IMR-90 (cell line): ENCODE data around the gene ZNF335. TPM values are rescaled to one million over a fixed set of nuclear protein-coding genes. Genes with fewer than 3 reads are reported as not detected.

ENCODE experiments used
- ATAC-seq: fragments of 200-7000 bp; cut with Tn5 transposase; 2 replicates; pipeline ENCODE4 v1.9.1; 2020; ENCODE audit warnings: low read depth, mild to moderate bottlenecking, moderate library complexity
- BruUV-seq: library from RNA; stranded (reverse); fragments of 400-500 nt; replicated peaks from 2 replicates; lab custom pipeline; 2021; lab: Mats Ljungman, UMichigan
- CTCF ChIA-PET: fragments of 300-600 bp; formaldehyde crosslinking; extraction: SDS; loops from one replicate; lab custom pipeline; 2021; ENCODE audit warnings: antibody characterized with exemption; lab: Yijun Ruan, JAX
- POLR2A ChIA-PET: fragments of 300-600 bp; sonication (Branson Sonifier 250); formaldehyde crosslinking; loops from one replicate; lab custom pipeline; 2022; ENCODE audit warnings: antibody characterized with exemption; ENCODE audit not compliant: unreplicated experiment; lab: Charles Lee
- DNase-seq: peaks from one replicate; pipeline ENCODE4 v3.0.0; 2013
- H2AFZ ChIP-seq: replicated peaks from 2 replicates; pipeline ENCODE3; 2013; ENCODE audit warnings: low read length, mild to moderate bottlenecking; ENCODE audit not compliant: poor library complexity
- H2AK5ac ChIP-seq: 2 replicates; pipeline ENCODE4 v1.6.1; 2013; ENCODE audit warnings: low read depth, low read length, inconsistent platforms
- H2AK9ac ChIP-seq: replicated peaks from 2 replicates; pipeline ENCODE3; 2013; ENCODE audit warnings: mild to moderate bottlenecking, low read depth, low read length, moderate library complexity; ENCODE audit not compliant: poor library complexity
- H2BK120ac ChIP-seq: 2 replicates; pipeline ENCODE4 v1.6.1; 2013; ENCODE audit warnings: low read depth, low read length, inconsistent platforms
- H2BK15ac ChIP-seq: 3 replicates; pipeline ENCODE4 v1.6.1; 2013; ENCODE audit warnings: low read depth, low read length, inconsistent platforms
- H2BK20ac ChIP-seq: 2 replicates; pipeline ENCODE4 v1.6.1; 2013; ENCODE audit warnings: low read depth, mild to moderate bottlenecking, inconsistent platforms, low read length, moderate library complexity
- H2BK5ac ChIP-seq: 2 replicates; pipeline ENCODE4 v1.6.1; 2013; ENCODE audit warnings: mild to moderate bottlenecking, low read depth, low read length, inconsistent platforms; ENCODE audit not compliant: poor library complexity, severe bottlenecking
- H3K14ac ChIP-seq: replicated peaks from 2 replicates; pipeline ENCODE4 v1.6.1; 2013; ENCODE audit warnings: low read depth, low read length, inconsistent platforms
- H3K18ac ChIP-seq: 2 replicates; pipeline ENCODE4 v1.6.1; 2013; ENCODE audit warnings: low read depth, low read length, control low read depth
- H3K23ac ChIP-seq: 2 replicates; pipeline ENCODE4 v1.6.1; 2013; ENCODE audit warnings: low read depth, low read length, inconsistent platforms
- H3K27ac ChIP-seq: 2 replicates; pipeline ENCODE4 v1.5.1; 2013; ENCODE audit warnings: mild to moderate bottlenecking, control low read depth, low read length; ENCODE audit not compliant: insufficient read depth
- H3K27me3 ChIP-seq: 2 replicates; pipeline ENCODE4 v1.6.1; 2013; ENCODE audit warnings: low read length; ENCODE audit not compliant: control insufficient read depth, insufficient read depth
- H3K36me3 ChIP-seq: 2 replicates; pipeline ENCODE4 v1.6.1; 2013; ENCODE audit warnings: low read length, mixed read lengths; ENCODE audit not compliant: control insufficient read depth, insufficient read depth
- H3K4ac ChIP-seq: 2 replicates; pipeline ENCODE4 v1.6.1; 2013; ENCODE audit warnings: low read depth, low read length, inconsistent platforms
- H3K4me1 ChIP-seq: 2 replicates; pipeline ENCODE4 v1.6.1; 2013; ENCODE audit warnings: low read length, mixed read lengths; ENCODE audit not compliant: control insufficient read depth, insufficient read depth
- H3K4me2 ChIP-seq: 2 replicates; pipeline ENCODE4 v1.6.1; 2013; ENCODE audit warnings: low read depth, mild to moderate bottlenecking, control low read depth, low read length, moderate library complexity
- H3K4me3 ChIP-seq: 2 replicates; pipeline ENCODE4 v1.5.1; 2013; ENCODE audit warnings: low read depth, mild to moderate bottlenecking, control low read depth, low read length, moderate library complexity; ENCODE audit not compliant: insufficient read depth
- H3K56ac ChIP-seq: 2 replicates; pipeline ENCODE4 v1.6.1; 2013; ENCODE audit warnings: low read length, inconsistent platforms; ENCODE audit not compliant: insufficient read depth; ENCODE audit errors: extremely low read depth
- H3K79me1 ChIP-seq, 2 experiments: 2 replicates each; pipeline ENCODE4 v1.6.1; 2013; ENCODE audit warnings: low read length in 2 of 2, inconsistent platforms in 1 of 2, low read depth in 1 of 2
- H3K9ac ChIP-seq: 2 replicates; pipeline ENCODE4 v1.6.1; 2013; ENCODE audit warnings: low read depth, low read length, control low read depth
- H3K9me1 ChIP-seq: 2 replicates; pipeline ENCODE4 v1.6.1; 2013; ENCODE audit warnings: low read length, inconsistent platforms; ENCODE audit not compliant: insufficient read depth
- H3K9me3 ChIP-seq: 2 replicates; pipeline ENCODE4 v1.6.1; 2013; ENCODE audit warnings: low read length; ENCODE audit not compliant: control insufficient read depth, insufficient read depth
- H4K20me1 ChIP-seq: 2 replicates; pipeline ENCODE4 v1.6.1; 2013; ENCODE audit warnings: low read length, inconsistent platforms; ENCODE audit not compliant: insufficient read depth
- H4K5ac ChIP-seq: 2 replicates; pipeline ENCODE4 v1.6.1; 2013; ENCODE audit warnings: mild to moderate bottlenecking, low read depth, low read length, control low read depth
- H4K8ac ChIP-seq, 2 experiments: 2 replicates each; pipeline ENCODE4 v1.6.1; 2013; ENCODE audit warnings: low read depth in 2 of 2, low read length in 2 of 2, control low read depth in 1 of 2, inconsistent platforms in 1 of 2
- H4K91ac ChIP-seq: 2 replicates; pipeline ENCODE4 v1.6.1; 2013; ENCODE audit warnings: low read depth, low read length, inconsistent platforms; ENCODE audit not compliant: insufficient read depth
- BHLHE40 ChIP-seq: fragments of 150-350 bp; IDR thresholded peaks from 2 replicates; pipeline ENCODE4 v1.6.1; 2016; ENCODE audit warnings: mild to moderate bottlenecking, low read depth, low read length
- CEBPB ChIP-seq: IDR thresholded peaks from 2 replicates; pipeline ENCODE4 v1.6.1; 2012; ENCODE audit warnings: low read depth, low read length, improper control_type of control experiment
- CHD1 ChIP-seq: IDR thresholded peaks from 2 replicates; pipeline ENCODE4 v1.6.1; 2012; ENCODE audit warnings: low read depth, low read length, improper control_type of control experiment
- CTCF ChIP-seq: conservative IDR thresholded peaks from 2 replicates; pipeline ENCODE4 v1.5.1; 2012; ENCODE audit warnings: mild to moderate bottlenecking, low read depth, low read length, improper control_type of control experiment
- ELK1 ChIP-seq: fragments of 150-350 bp; IDR thresholded peaks from 2 replicates; pipeline ENCODE4 v1.6.1; 2016; ENCODE audit warnings: low read depth, mild to moderate bottlenecking, low read length, moderate library complexity, borderline replicate concordance
- FOS ChIP-seq: fragments of 150-350 bp; IDR thresholded peaks from 2 replicates; pipeline ENCODE4 v1.6.1; 2016; ENCODE audit warnings: low read depth, low read length
- MAFK ChIP-seq: IDR thresholded peaks from 2 replicates; pipeline ENCODE4 v1.6.1; 2012; ENCODE audit warnings: low read depth, low read length, improper control_type of control experiment
- MAZ ChIP-seq: IDR thresholded peaks from 2 replicates; pipeline ENCODE4 v1.6.1; 2012; ENCODE audit warnings: low read depth, mild to moderate bottlenecking, low read length, improper control_type of control experiment, moderate library complexity, borderline replicate concordance
- MXI1 ChIP-seq: IDR thresholded peaks from 2 replicates; pipeline ENCODE4 v1.6.1; 2012; ENCODE audit warnings: low read depth, mild to moderate bottlenecking, low read length, moderate library complexity, borderline replicate concordance
- NFE2L2 ChIP-seq: fragments of 150-350 bp; IDR thresholded peaks from 2 replicates; pipeline ENCODE4 v1.6.1; 2016; ENCODE audit warnings: low read depth, mild to moderate bottlenecking, low read length
- POLR2A ChIP-seq: IDR thresholded peaks from 2 replicates; pipeline ENCODE4 v1.6.1; 2012; ENCODE audit warnings: mild to moderate bottlenecking, low read depth, low read length
- RAD21 ChIP-seq: IDR thresholded peaks from 2 replicates; pipeline ENCODE4 v1.6.1; 2012; ENCODE audit warnings: low read length, improper control_type of control experiment
- RCOR1 ChIP-seq: IDR thresholded peaks from 2 replicates; pipeline ENCODE4 v1.6.1; 2012; ENCODE audit warnings: mild to moderate bottlenecking, low read length, improper control_type of control experiment; ENCODE audit not compliant: insufficient replicate concordance
- RFX5 ChIP-seq: IDR thresholded peaks from 2 replicates; pipeline ENCODE4 v1.8.0; 2012; ENCODE audit warnings: low read depth, mild to moderate bottlenecking, low read length, moderate library complexity
- SMC3 ChIP-seq: fragments of 150-350 bp; IDR thresholded peaks from 2 replicates; pipeline ENCODE4 v1.6.1; 2016; ENCODE audit warnings: low read depth, mild to moderate bottlenecking, antibody characterized with exemption, low read length, moderate library complexity
- USF2 ChIP-seq: fragments of 150-350 bp; IDR thresholded peaks from 2 replicates; pipeline ENCODE4 v1.6.1; 2017; ENCODE audit warnings: mild to moderate bottlenecking, antibody characterized with exemption, low read length, low read depth
- WGBS, 2 experiments: methylation state at CpG; one replicate each; pipeline versions ENCODE4 v1.1.5 to v1.1.7; 2013; ENCODE audit warnings: missing lambda C conversion rate in 2 of 2; ENCODE audit not compliant: insufficient read length in 1 of 2; ENCODE audit errors: extremely low coverage in 2 of 2; 5-methylcytosine and 5-hydroxymethylcytosine counted together
- dilution Hi-C: fragments of 300-500 bp; cut with HindIII; formaldehyde crosslinking; loops from one replicate; pipeline ENCODE4 v1.14.3; 2018; ENCODE audit warnings: low sequenced_read_pairs; ENCODE audit not compliant: unreplicated experiment
- in situ Hi-C: fragments of 300-500 bp; cut with MboI; formaldehyde crosslinking; loops from 3 replicates; pipeline ENCODE4 v1.14.3; 2019; ENCODE audit warnings: low sequenced_read_pairs, inconsistent platforms, mixed read lengths
- intact Hi-C: fragments of 100-400 bp; cut with micrococcal nuclease; formaldehyde crosslinking; loops from 2 replicates; pipeline ENCODE4 v1.10.0; 2022
- polyA plus RNA-seq, 3 experiments: library from polyadenylated mRNA; depleted of rRNA; stranded (reverse); fragments of >200 nt; gene quantifications; 2 replicates each; pipeline ENCODE4 v1.2.3, GENCODE V29; 2012; ENCODE audit warnings: low replicate concordance in 1 of 3
- total RNA-seq: library from RNA; depleted of rRNA; stranded (reverse); fragments of >200 nt; gene quantifications from 2 replicates; pipeline ENCODE4 v1.2.3, GENCODE V29; 2012

Gene ZNF335
- total and polyA plus RNA-seq, 2 of the 4 experiments (the other 2 are of a cell fraction), result 11.8 to 17.8 TPM

- POLR2A ChIA-PET, result no interaction called here
- no TSS peak for BruUV-seq
- Histone ChIP-seq H3K18ac (no peak overlapping the region), H3K23ac (no peak overlapping the region), H2BK120ac (no peak overlapping the region), H2BK5ac (no peak overlapping the region), H3K14ac (no peak overlapping the region), H4K5ac (no peak overlapping the region), H3K4me2 (no peak overlapping the region), H3K4me3 (no peak overlapping the region), H3K27ac (no peak overlapping the region), H4K8ac (no peak overlapping the region), H2AFZ (no peak overlapping the region), H3K79me1 (no peaks in the 10 kb centered on the region), H3K4me1 (no peaks in the 10 kb centered on the region), H3K9ac (no peak overlapping the region), H3K56ac (no peak overlapping the region), H2BK20ac (no peak overlapping the region), H3K9me3 (no peaks in the 10 kb centered on the region), H4K20me1 (no peaks in the 10 kb centered on the region), H2BK15ac (no peak overlapping the region), H3K9me1 (no peaks in the 10 kb centered on the region), H3K27me3 (peaks cover 69% of the 10 kb centered on the region), H2AK9ac (no peak overlapping the region), H2AK5ac (no peak overlapping the region), H4K91ac (no peak overlapping the region), H3K36me3 (no peaks in the 10 kb centered on the region), H3K4ac (no peak overlapping the region)
- in situ Hi-C loops (no loop called here), intact Hi-C loops (no loop called here), dilution Hi-C loops (no loop called here)
- DNase-seq, result no peak
- 100% methylated on average over 2 of the region's 5 CpGs; no CpG with 5 or more reads in 1 of the 2 experiments for whole genome bisulfite sequencing, 2 experiments
- CTCF ChIA-PET, result no interaction called here
- no peak for TF ChIP-seq FOS
- no peak for TF ChIP-seq CTCF
- no peak for TF ChIP-seq RAD21
- no peak for TF ChIP-seq CHD1
- no peak for TF ChIP-seq MAZ
- TF ChIP-seq MXI1, result no peak
- no peak for TF ChIP-seq CEBPB
- no peak for TF ChIP-seq RFX5
- TF ChIP-seq USF2, result no peak
- no peak for TF ChIP-seq BHLHE40
- no peak for TF ChIP-seq MAFK
- no peak for TF ChIP-seq POLR2A
- no peak for TF ChIP-seq RCOR1
- no peak for TF ChIP-seq SMC3
- no peak for TF ChIP-seq ELK1
- no peak for TF ChIP-seq NFE2L2
- ATAC-seq, result no peak
Observed at GRCh38 chr20:46001498-46001897, 29.5 kb upstream of the ZNF335 start.
